K562 (cell line): ENCODE data around the gene CENPP. TPM values are rescaled to one million over a fixed set of nuclear protein-coding genes. Genes with fewer than 3 reads are reported as not detected.

Source experiments
- BACH1 ChIP-seq: fragments of 200-800 bp; sonication (Bioruptor generic); IDR thresholded peaks from 2 replicates; pipeline ENCODE4 v1.6.1; 2016; ENCODE audit warnings: missing genetic modification characterization, missing compliant biosample characterization
- EP400 ChIP-seq: fragments of 450-650 bp; IDR thresholded peaks from 2 replicates; pipeline ENCODE4 v1.6.1; 2017; ENCODE audit warnings: antibody characterized with exemption, mild to moderate bottlenecking, moderate library complexity
- GATAD2B ChIP-seq: fragments of 450-650 bp; IDR thresholded peaks from 2 replicates; pipeline ENCODE4 v1.6.1; 2017; ENCODE audit warnings: mild to moderate bottlenecking, borderline replicate concordance
- GTF2F1 ChIP-seq: IDR thresholded peaks from 2 replicates; pipeline ENCODE4 v1.6.1; 2011; ENCODE audit warnings: low read depth, low read length, improper control_type of control experiment
- MIER1 ChIP-seq: fragments of 450-650 bp; IDR thresholded peaks from 2 replicates; pipeline ENCODE4 v1.6.1; 2016; ENCODE audit warnings: antibody characterized with exemption, mild to moderate bottlenecking, low read depth
- MTA1 ChIP-seq: fragments of 450-650 bp; IDR thresholded peaks from 2 replicates; pipeline ENCODE4 v1.6.1; 2017; ENCODE audit warnings: borderline replicate concordance
- NBN ChIP-seq: fragments of 450-650 bp; IDR thresholded peaks from 2 replicates; pipeline ENCODE4 v1.6.1; 2016; ENCODE audit warnings: low read depth, mild to moderate bottlenecking
- NCOA2 ChIP-seq, 2 experiments: fragments of 450-650 bp; IDR thresholded peaks; 2 replicates each; pipeline ENCODE4 v1.6.1; 2018; ENCODE audit warnings: mild to moderate bottlenecking in 2 of 2, moderate library complexity in 1 of 2; ENCODE audit not compliant: partially characterized antibody in 2 of 2
- NFE2 ChIP-seq: IDR thresholded peaks from 2 replicates; pipeline ENCODE4 v1.6.1; 2014; ENCODE audit warnings: antibody characterized with exemption, low read depth
- PBX2 ChIP-seq, 2 experiments: IDR thresholded peaks in 1 of 2; conservative IDR thresholded peaks in 1 of 2; 2 replicates each; pipeline ENCODE4 v1.6.1; 2016; ENCODE audit warnings: low read depth in 2 of 2, mild to moderate bottlenecking in 1 of 2, missing compliant biosample characterization in 1 of 2, missing genetic modification characterization in 1 of 2, moderate library complexity in 1 of 2
- PKNOX1 ChIP-seq: fragments of 450-650 bp; IDR thresholded peaks from 2 replicates; pipeline ENCODE4 v1.6.1; 2016
- POLR2AphosphoS2 ChIP-seq: IDR thresholded peaks from 2 replicates; pipeline ENCODE4 v1.6.1; 2012; ENCODE audit warnings: low read length, improper control_type of control experiment
- RBFOX2 ChIP-seq: fragments of 200-400 bp; formaldehyde crosslinking; IDR thresholded peaks from 2 replicates; pipeline ENCODE4 v1.6.1; 2017; ENCODE audit warnings: low read depth, mild to moderate bottlenecking, low read length, moderate library complexity
- YY1 ChIP-seq, 3 experiments: IDR thresholded peaks; 2 replicates each; pipeline ENCODE4 v1.6.1; 2011; ENCODE audit warnings: low read length in 2 of 3, mild to moderate bottlenecking in 2 of 3, moderate library complexity in 2 of 3, borderline replicate concordance in 1 of 3, control low read depth in 1 of 3, low read depth in 1 of 3; ENCODE audit not compliant: insufficient read depth in 3 of 3, insufficient replicate concordance in 2 of 3, control insufficient read depth in 1 of 3, insufficient read length in 1 of 3; ENCODE audit errors: extremely low read depth in 1 of 3
- ZBTB7A ChIP-seq: IDR thresholded peaks from 2 replicates; pipeline ENCODE4 v1.6.1; 2011; ENCODE audit warnings: low read depth, mild to moderate bottlenecking, low read length, moderate library complexity, borderline replicate concordance; ENCODE audit not compliant: control insufficient read depth
- ZNF354B ChIP-seq: fragments of 250-450 bp; sonication (Bioruptor Pico); IDR thresholded peaks from 2 replicates; pipeline ENCODE4 v1.4.0; 2020
- ZNF583 ChIP-seq: fragments of 250-450 bp; sonication (Bioruptor Pico); IDR thresholded peaks from 2 replicates; pipeline ENCODE4 v1.4.0; 2020
- ZNF584 ChIP-seq: fragments of 200-800 bp; sonication (Bioruptor generic); IDR thresholded peaks from 2 replicates; pipeline ENCODE4 v1.6.1; 2016; ENCODE audit warnings: low read depth, mild to moderate bottlenecking, missing genetic modification characterization, missing compliant biosample characterization
- polyA plus RNA-seq, 8 experiments: library from polyadenylated mRNA; depleted of rRNA in 4 of 8; stranded (reverse) in 5 of 8; unstranded in 3 of 8; fragments of >200 nt; fragmentation: Nextera tagmentation in 2 of 8; fragmentation: Illumina TruSeq in 1 of 8; extraction: Ambion mirVana in 2 of 8; extraction: Trizol in 1 of 8; gene quantifications; 2 replicates each; pipeline versions ENCODE4 v1.2.1 to v1.2.3, GENCODE V29; 2011 to 2014; ENCODE audit warnings: inconsistent platforms in 1 of 8, missing spikeins in 1 of 8
- total RNA-seq, 7 experiments: library from RNA; depleted of rRNA in 6 of 7; stranded (reverse); fragments of >200 nt in 6 of 7; fragmentation: Illumina TruSeq in 2 of 7; extraction: Trizol in 2 of 7; gene quantifications; 2 replicates each; pipeline versions ENCODE4 v1.2.1 to v1.2.3, GENCODE V29; 2011 to 2021; ENCODE audit warnings: low replicate concordance in 1 of 7
- TF ChIP-seq, protein P1 (sequence below): fragments of 150-350 bp; conservative IDR thresholded peaks from 2 replicates; pipeline ENCODE4 v1.6.1; 2014; ENCODE audit warnings: low read length
- TF ChIP-seq, protein P2 (sequence below), 2 experiments: IDR thresholded peaks; 2 replicates each; pipeline ENCODE4 v1.6.1; 2011; ENCODE audit warnings: borderline replicate concordance in 1 of 2, control low read depth in 1 of 2, low read depth in 1 of 2, low read length in 1 of 2, mild to moderate bottlenecking in 1 of 2, mixed read lengths in 1 of 2, moderate library complexity in 1 of 2; ENCODE audit not compliant: insufficient read depth in 1 of 2, insufficient read length in 1 of 2, poor library complexity in 1 of 2, severe bottlenecking in 1 of 2; ENCODE audit errors: extremely low read depth in 1 of 2

The CENPP gene
- total and polyA plus RNA-seq, 9 of the 15 experiments (the other 6 are each of a cell fraction or from before 2014, with no cell fraction given): 8.0 to 28.5 (median 17.9) TPM

GRCh38 chr9:92295827-92296258, 29.9 kb upstream of the CENPP start (continued):
- TF ChIP-seq YY1 (IDR thresholded peaks at IDR 0.05; ENCODE audit: borderline replicate concordance in 1 of 3, control insufficient read depth in 1 of 3, extremely low read depth in 1 of 3, insufficient read depth in 3 of 3, insufficient read length in 1 of 3, insufficient replicate concordance in 2 of 3, low read depth in 1 of 3, low read length in 2 of 3): peak in 1 of 3 experiments; percentile 54
- no peak for TF ChIP-seq BACH1 (tag)
- TF ChIP-seq GTF2F1: no peak
- TF ChIP-seq NCOA2 (IDR thresholded peaks at IDR 0.05; ENCODE audit: partially characterized antibody in 2 of 2): no peak
- TF ChIP-seq ZNF354B (CRISPR knock-in tag): no peak
- TF ChIP-seq, protein P1, sequence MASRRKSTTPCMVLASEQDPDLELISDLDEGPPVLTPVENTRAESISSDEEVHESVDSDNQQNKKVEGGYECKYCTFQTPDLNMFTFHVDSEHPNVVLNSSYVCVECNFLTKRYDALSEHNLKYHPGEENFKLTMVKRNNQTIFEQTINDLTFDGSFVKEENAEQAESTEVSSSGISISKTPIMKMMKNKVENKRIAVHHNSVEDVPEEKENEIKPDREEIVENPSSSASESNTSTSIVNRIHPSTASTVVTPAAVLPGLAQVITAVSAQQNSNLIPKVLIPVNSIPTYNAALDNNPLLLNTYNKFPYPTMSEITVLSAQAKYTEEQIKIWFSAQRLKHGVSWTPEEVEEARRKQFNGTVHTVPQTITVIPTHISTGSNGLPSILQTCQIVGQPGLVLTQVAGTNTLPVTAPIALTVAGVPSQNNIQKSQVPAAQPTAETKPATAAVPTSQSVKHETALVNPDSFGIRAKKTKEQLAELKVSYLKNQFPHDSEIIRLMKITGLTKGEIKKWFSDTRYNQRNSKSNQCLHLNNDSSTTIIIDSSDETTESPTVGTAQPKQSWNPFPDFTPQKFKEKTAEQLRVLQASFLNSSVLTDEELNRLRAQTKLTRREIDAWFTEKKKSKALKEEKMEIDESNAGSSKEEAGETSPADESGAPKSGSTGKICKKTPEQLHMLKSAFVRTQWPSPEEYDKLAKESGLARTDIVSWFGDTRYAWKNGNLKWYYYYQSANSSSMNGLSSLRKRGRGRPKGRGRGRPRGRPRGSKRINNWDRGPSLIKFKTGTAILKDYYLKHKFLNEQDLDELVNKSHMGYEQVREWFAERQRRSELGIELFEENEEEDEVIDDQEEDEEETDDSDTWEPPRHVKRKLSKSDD: no peak
- TF ChIP-seq ZNF583 (CRISPR knock-in tag): no peak
- TF ChIP-seq NFE2: peak; percentile 15; the same call in 1 of the 2 replicates
- TF ChIP-seq EP400: peak; percentile 51
- TF ChIP-seq, protein P2, sequence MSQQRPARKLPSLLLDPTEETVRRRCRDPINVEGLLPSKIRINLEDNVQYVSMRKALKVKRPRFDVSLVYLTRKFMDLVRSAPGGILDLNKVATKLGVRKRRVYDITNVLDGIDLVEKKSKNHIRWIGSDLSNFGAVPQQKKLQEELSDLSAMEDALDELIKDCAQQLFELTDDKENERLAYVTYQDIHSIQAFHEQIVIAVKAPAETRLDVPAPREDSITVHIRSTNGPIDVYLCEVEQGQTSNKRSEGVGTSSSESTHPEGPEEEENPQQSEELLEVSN (IDR thresholded peaks at IDR 0.05; ENCODE audit: borderline replicate concordance in 1 of 2, extremely low read depth in 1 of 2, insufficient read depth in 1 of 2, insufficient read length in 1 of 2, low read depth in 1 of 2, low read length in 1 of 2, poor library complexity in 1 of 2, severe bottlenecking in 1 of 2): peak in 1 of 2 experiments; percentile 16
- no peak for TF ChIP-seq PBX2 (CRISPR knock-in tag; IDR thresholded peaks at IDR 0.05; ENCODE audit: low read depth)
- TF ChIP-seq PBX2 (tag; conservative IDR thresholded peaks at IDR 0.05; ENCODE audit: low read depth): peak; percentile 22; the same call in 1 of the 2 replicates
- no peak for TF ChIP-seq MTA1
- TF ChIP-seq ZBTB7A: no peak
- peak; percentile 34 for TF ChIP-seq RBFOX2
- peak; percentile 70 for TF ChIP-seq PKNOX1
- 0 out of 2 replicates have a peak, but pooled peaks have one; percentile 74 for TF ChIP-seq MIER1
- no peak for TF ChIP-seq NBN
- no peak for TF ChIP-seq GATAD2B
- no peak for TF ChIP-seq POLR2AphosphoS2
- no peak for TF ChIP-seq ZNF584 (CRISPR knock-in tag)
